ENCODE data around the gene CACNG5. TPM values are rescaled to one million over a fixed set of nuclear protein-coding genes. Genes with fewer than 3 reads are reported as not detected.
A peak's percentile ranks its signal among the peaks of the same experiment; 100 is the strongest.

Gene CACNG5
- total RNA-seq, 1 donor from 2014 or later = not detected

- peak overlapping the region; percentile 67 for H3K27ac Mint-ChIP-seq (ENCODE audit: unreplicated experiment)
- no peak for DNase-seq (ENCODE audit: low read depth, low spot score)
These were observed 23.2 kb upstream of the CACNG5 start for GRCh38 chr17:66811683-66812054.

DNA sequence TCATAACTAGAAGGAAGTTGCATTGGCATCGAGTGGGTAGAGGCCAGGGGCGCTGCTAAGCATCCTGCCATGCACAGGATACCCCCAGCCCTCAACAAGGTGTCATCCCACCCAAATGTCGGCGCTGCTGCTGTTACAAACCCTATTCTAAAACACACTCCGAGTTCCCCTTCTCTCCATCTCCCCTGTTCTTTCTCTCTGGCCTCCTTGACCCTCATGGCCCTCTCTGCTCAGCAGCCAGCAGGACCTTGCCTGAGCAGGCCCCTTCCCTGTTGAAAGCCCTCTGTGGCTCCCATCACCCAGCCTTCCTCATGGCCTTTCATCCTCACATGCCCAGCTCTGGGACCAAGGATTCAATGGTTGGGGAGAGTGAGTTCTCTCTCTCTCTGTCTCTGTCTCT, 22.3 kb upstream of the CACNG5 start:
- TF ChIP-seq, protein P1, sequence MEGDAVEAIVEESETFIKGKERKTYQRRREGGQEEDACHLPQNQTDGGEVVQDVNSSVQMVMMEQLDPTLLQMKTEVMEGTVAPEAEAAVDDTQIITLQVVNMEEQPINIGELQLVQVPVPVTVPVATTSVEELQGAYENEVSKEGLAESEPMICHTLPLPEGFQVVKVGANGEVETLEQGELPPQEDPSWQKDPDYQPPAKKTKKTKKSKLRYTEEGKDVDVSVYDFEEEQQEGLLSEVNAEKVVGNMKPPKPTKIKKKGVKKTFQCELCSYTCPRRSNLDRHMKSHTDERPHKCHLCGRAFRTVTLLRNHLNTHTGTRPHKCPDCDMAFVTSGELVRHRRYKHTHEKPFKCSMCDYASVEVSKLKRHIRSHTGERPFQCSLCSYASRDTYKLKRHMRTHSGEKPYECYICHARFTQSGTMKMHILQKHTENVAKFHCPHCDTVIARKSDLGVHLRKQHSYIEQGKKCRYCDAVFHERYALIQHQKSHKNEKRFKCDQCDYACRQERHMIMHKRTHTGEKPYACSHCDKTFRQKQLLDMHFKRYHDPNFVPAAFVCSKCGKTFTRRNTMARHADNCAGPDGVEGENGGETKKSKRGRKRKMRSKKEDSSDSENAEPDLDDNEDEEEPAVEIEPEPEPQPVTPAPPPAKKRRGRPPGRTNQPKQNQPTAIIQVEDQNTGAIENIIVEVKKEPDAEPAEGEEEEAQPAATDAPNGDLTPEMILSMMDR (conservative IDR thresholded peaks at IDR 0.05) = no peak
- Mint-ChIP-seq H3K4me1 (peaks cover 10% of the 10 kb centered on the region), H3K9me3 (peaks cover under 1% of the 10 kb centered on the region), H3K36me3 (ENCODE audit: low read depth) (peaks cover under 1% of the 10 kb centered on the region), H3K27me3 (ENCODE audit: low read depth) (no peaks in the 10 kb centered on the region), H3K27ac (ENCODE audit: unreplicated experiment) (no peak overlapping the region), H3K4me3 (no peak overlapping the region)
- DNase-seq (ENCODE audit: low read depth, low spot score) = no peak

More at GRCh38 chr17:66811683-66812054, 23.2 kb upstream of the CACNG5 start:
- TF ChIP-seq, protein P1 (conservative IDR thresholded peaks at IDR 0.05) = no peak
- no peaks in the 10 kb centered on the region for H3K27me3 Mint-ChIP-seq (ENCODE audit: low read depth)
- no peak overlapping the region for H3K4me3 Mint-ChIP-seq
- no peaks in the 10 kb centered on the region for H3K36me3 Mint-ChIP-seq (ENCODE audit: low read depth)
- no peaks in the 10 kb centered on the region for H3K9me3 Mint-ChIP-seq
- peaks cover 10% of the 10 kb centered on the region for H3K4me1 Mint-ChIP-seq

DNA sequence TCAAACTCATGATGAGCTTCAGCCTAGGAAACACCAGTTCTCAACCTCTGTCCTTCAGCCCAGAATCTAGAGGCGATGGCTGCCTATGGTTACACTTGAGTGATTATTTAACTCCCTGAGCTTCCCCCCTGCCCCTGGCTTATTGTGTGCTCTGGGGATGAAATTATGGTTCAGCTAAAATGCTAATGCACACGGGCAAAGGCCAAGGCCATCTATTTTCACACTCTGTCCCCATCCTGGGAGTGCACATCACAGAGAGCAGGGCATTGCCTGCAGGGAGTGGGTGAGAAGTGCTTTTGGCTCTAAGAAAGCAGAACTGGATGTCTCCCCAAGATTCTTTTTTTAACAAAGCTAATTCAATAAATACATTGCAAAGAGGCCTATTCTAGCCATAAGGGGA, 21.6 kb upstream of the CACNG5 start:
- TF ChIP-seq, protein P1 (conservative IDR thresholded peaks at IDR 0.05) = no peak
- peaks cover 2% of the 10 kb centered on the region for H3K36me3 Mint-ChIP-seq (ENCODE audit: low read depth)
- no peaks in the 10 kb centered on the region for H3K27me3 Mint-ChIP-seq (ENCODE audit: low read depth)
- no peak for DNase-seq (ENCODE audit: low read depth, low spot score)
- H3K4me1 Mint-ChIP-seq = peaks cover 10% of the 10 kb centered on the region
- no peak overlapping the region for H3K27ac Mint-ChIP-seq (ENCODE audit: unreplicated experiment)
- peaks cover 5% of the 10 kb centered on the region for H3K9me3 Mint-ChIP-seq
- no peak overlapping the region for H3K4me3 Mint-ChIP-seq

- TF ChIP-seq, protein P1 (conservative IDR thresholded peaks at IDR 0.05) = no peak
- Mint-ChIP-seq H3K27ac (ENCODE audit: unreplicated experiment) (no peak overlapping the region), H3K4me3 (no peak overlapping the region), H3K36me3 (ENCODE audit: low read depth) (peaks cover 2% of the 10 kb centered on the region), H3K27me3 (ENCODE audit: low read depth) (no peaks in the 10 kb centered on the region), H3K4me1 (peaks cover 11% of the 10 kb centered on the region), H3K9me3 (peaks cover 7% of the 10 kb centered on the region)
- no peak for DNase-seq (ENCODE audit: low read depth, low spot score)
These were observed 20.9 kb upstream of the CACNG5 start for GRCh38 chr17:66814026-66814425.

GRCh38 chr17:66814570-66814969, 20.3 kb upstream of the CACNG5 start:
- no peak for DNase-seq (ENCODE audit: low read depth, low spot score)
- Mint-ChIP-seq H3K9me3 (peaks cover 7% of the 10 kb centered on the region), H3K4me1 (peaks cover 17% of the 10 kb centered on the region), H3K27ac (ENCODE audit: unreplicated experiment) (no peak overlapping the region), H3K4me3 (no peak overlapping the region), H3K36me3 (ENCODE audit: low read depth) (peaks cover 2% of the 10 kb centered on the region), H3K27me3 (ENCODE audit: low read depth) (no peaks in the 10 kb centered on the region)
- TF ChIP-seq, protein P1 (conservative IDR thresholded peaks at IDR 0.05) = no peak

GRCh38 chr17:66817750-66818149, 17.2 kb upstream of the CACNG5 start:
- Mint-ChIP-seq H3K27ac (ENCODE audit: unreplicated experiment) (no peak overlapping the region), H3K4me3 (no peak overlapping the region), H3K9me3 (peaks cover 7% of the 10 kb centered on the region), H3K36me3 (ENCODE audit: low read depth) (peaks cover 2% of the 10 kb centered on the region), H3K4me1 (peaks cover 23% of the 10 kb centered on the region), H3K27me3 (ENCODE audit: low read depth) (no peaks in the 10 kb centered on the region)
- DNase-seq (ENCODE audit: low read depth, low spot score) = no peak
- TF ChIP-seq, protein P1 (conservative IDR thresholded peaks at IDR 0.05) = no peak

Measured in neural crest cell (in vitro differentiated cells).